Fibroblast of peridontal ligament (primary cell): ENCODE data around the gene MDM2.
"Not testable (repeated sequence)": the region's sequence is repeated elsewhere in the genome, so short reads cannot be mapped to it uniquely, and the experiment has no call there.

ENCODE experiments used
- DNase-seq: peaks from one replicate; pipeline ENCODE4 v3.0.0-alpha.2; 2010; ENCODE audit errors: extremely low read depth

Gene MDM2

GRCh38 chr12:68825569-68826217 lies 17.7 kb downstream of the MDM2 start:
- DNase-seq: no peak

GRCh38 chr12:68827895-68828671 lies 20.1 kb downstream of the MDM2 start:
- DNase-seq: no peak

- DNase-seq: no peak
Observed at GRCh38 chr12:68828672-68829068, 20.7 kb downstream of the MDM2 start.

GRCh38 chr12:68831272-68831671 lies 23.3 kb downstream of the MDM2 start:
- no peak for DNase-seq

- DNase-seq: no peak
Observed at GRCh38 chr12:68831751-68832503, 23.9 kb downstream of the MDM2 start.

GRCh38 chr12:68832504-68832867 lies 24.5 kb downstream of the MDM2 start:
- no peak for DNase-seq

GRCh38 chr12:68833508-68833907 lies 25.5 kb downstream of the MDM2 start:
- no peak for DNase-seq

GRCh38 chr12:68835333-68835908 lies 27.4 kb downstream of the MDM2 start:
- no peak for DNase-seq

GRCh38 chr12:68837215-68837614 lies 29.2 kb downstream of the MDM2 start:
- no peak for DNase-seq

GRCh38 chr12:68838046-68838886 lies 30.3 kb downstream of the MDM2 start:
- no peak for DNase-seq

- DNase-seq: no peak
Observed at GRCh38 chr12:68839183-68840147, 31.5 kb downstream of the MDM2 start.

- DNase-seq: not testable (repeated sequence)
Observed at GRCh38 chr12:68841175-68841574, 33.2 kb downstream of the MDM2 start.

GRCh38 chr12:68841717-68842116 lies 33.7 kb downstream of the MDM2 start:
- no peak for DNase-seq

- no peak for DNase-seq
Observed at GRCh38 chr12:68842123-68842522, 34.1 kb downstream of the MDM2 start.

- no peak for DNase-seq
Observed at GRCh38 chr12:68842784-68843567, 35.0 kb downstream of the MDM2 start.

- DNase-seq: peak; percentile 32
Observed at GRCh38 chr12:68844318-68844745, 36.4 kb downstream of the MDM2 start.

- DNase-seq: peak; percentile 25
Observed at GRCh38 chr12:68844788-68845695, 37.1 kb downstream of the MDM2 start.

- DNase-seq: no peak
Observed at GRCh38 chr12:68846811-68847210, 38.8 kb downstream of the MDM2 start.
